Hindlimb muscle (tissue), 1 donor: ENCODE results near the gene TNFRSF19. TPM values are rescaled to one million over a fixed set of nuclear protein-coding genes. Genes with fewer than 3 reads are reported as not detected.

Experiments
- DNase-seq: peaks from one replicate; pipeline ENCODE4 v3.0.0-alpha.2; 2013
- polyA plus RNA-seq: library from polyadenylated mRNA; unstranded; fragments of 120-200 nt; gene quantifications from one replicate; pipeline ENCODE4 v1.2.1, GENCODE V29; 2013; ENCODE audit not compliant: insufficient read length

The TNFRSF19 gene
- polyA plus RNA-seq, 1 donor = 11.0 TPM

DNA sequence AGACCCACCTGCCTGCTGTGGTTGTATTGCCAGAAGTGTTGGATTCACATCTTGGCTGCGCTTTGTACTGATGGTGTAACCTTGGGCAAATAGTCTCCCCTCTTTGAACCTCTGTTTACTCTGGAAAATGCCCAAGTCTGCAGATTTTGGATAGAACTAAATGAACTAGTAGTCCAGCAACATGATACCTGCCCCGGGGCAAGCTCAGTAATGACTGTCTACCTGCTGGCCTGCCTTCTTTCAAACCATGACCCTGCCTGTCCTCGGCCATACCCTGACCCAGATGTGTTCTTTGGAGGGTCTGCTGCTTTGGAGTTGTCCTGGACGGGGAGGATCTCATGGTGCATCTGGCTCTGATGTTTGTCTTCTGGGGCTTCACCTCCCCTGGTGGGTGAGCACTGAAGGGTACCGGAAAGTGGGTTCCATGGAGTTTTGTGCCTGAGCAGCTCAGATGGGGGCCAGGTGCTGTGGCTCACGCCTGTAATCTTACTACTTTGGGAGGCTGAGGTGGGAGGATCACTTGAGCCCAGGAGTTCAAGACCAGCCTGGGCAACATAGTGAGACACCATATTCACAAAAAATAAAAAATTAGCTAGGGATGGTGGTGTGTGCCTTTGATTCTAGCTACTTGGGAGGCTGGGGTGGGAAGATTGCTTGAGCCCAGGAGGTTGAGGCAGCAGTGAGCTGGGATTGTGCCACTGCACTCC is 59.5 kb downstream of the TNFRSF19 start:
- DNase-seq = no peak

DNA sequence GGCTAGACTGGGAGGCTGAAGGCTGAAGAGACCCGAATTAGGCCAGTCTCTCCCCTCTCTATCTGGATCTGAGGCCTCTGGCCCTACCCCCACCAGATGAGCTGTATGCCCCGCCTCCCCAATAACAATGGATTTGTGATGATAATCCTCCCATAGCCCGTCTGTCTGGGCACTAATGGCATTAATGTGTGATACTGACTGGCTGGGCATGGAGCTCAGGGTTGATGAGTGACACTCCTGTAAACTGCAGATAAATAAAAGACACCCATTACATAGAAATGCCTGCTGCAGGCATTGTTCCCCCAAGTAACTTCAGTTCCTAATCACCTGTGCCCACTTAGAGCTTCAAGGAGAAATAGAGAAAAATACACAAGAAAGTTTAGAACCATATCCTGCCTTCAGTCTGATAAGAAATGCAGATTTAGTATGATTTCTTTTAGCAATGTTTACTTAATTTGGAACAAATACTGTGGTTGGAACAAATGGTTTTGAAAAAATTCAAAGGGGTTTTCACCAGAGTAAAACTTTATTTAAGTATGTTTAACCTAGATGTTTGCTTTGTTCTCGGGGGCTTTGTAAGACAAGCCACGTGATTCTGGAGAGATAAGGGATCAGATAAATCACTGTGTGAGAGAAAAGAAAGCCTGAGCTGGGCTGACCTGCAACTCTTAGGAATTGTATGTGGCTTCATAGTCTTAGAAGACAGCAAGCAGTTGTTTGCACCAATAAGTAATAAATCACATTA is 60.3 kb downstream of the TNFRSF19 start:
- DNase-seq = no peak

DNA sequence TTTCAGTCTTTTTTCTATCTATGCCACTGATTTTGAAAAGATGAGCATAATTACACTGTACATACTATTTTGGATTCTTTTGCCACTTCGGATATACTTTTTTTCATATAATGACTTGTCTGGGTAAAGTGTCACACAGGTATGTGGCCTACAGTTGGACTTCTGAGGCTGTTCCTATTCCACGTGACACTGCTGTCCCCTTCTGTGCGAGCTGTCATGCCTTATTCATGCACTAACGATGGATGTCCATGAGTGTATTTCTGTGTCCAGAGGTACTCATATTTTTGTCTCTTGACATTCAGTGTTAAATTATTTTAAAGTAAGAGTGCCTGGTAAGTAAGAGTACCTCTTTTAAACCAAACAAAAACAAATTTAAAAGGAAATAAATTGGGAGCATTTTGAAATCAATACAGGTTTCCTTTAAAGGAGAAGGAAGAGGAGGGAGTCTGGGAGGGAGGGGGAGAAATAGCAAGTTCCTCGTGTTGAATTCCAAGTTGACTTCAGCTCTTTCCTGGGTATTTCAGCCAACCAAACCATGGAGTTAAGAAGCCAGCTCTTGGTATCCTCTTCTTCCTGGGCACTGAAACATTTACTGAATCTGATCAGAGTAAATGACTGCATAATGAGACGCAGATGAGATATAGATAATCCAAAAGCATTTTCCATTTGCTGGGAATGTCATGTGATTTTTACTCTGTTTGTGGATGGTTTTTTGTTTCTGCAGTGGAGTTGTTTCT is 61.3 kb downstream of the TNFRSF19 start:
- DNase-seq = no peak

DNA sequence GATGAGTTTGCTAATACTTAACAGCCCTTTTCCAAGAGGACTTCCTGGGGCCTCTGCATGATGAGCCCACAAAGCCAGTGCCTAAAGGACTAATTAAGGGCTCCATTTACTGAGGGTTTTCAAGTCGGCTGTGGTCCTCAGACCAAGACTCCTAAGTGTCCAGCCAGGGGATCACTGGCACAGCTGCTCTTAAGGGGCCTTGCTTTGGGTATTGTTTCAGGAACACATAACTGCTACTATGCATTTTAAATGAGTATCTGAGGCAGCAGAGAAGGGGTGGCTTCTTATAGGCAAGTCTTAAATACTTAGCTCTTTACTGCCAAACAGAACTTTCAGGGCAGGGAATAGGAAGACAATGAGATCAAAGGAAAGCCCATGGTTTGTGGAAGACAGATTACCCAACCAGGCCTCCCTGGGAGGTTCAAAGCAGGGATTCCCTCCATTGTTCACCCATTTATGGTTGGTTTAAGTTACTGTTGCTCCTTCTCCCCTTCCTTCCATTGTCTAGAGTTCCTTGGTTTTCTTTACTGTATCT is 61.9 kb downstream of the TNFRSF19 start:
- DNase-seq = no peak

DNA sequence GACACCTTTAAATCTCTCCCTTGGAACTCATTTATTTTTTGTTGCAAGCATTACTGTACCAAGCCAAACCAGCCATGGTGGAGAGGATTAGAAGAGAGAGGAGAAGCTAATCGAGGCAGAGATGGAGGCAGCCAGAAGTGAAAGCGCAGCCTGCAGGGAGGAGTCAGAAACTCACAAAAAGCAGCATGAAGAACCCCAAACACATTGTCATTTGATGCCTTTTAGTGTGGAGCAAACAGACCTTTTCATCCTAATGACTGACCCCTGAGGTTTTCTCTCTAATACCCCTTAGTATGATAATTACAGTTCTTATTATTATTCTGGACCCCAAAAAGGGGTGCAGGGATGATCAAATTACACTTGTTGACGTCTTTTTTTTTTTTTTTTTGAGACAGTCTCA is 62.5 kb downstream of the TNFRSF19 start:
- no peak for DNase-seq

DNA sequence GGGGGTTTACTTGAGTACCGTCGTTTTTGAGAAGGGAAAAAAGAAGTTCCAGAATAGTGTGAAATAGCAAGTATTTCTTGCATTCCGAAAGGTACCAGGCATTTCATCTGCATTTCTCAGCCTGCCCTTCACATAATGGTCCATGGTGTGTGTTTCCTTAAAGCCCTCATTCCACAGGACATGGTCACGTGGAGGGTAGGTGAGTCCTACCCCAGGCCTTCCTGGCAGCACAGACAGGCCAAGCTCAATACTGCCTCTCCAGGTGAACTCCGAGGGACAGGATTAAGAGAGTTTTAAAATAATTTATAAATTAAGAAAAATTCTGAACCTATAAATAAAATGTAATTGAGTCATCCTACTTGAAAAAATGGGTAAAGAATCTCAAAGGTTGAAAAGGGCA is 64.7 kb downstream of the TNFRSF19 start:
- DNase-seq = no peak

DNA sequence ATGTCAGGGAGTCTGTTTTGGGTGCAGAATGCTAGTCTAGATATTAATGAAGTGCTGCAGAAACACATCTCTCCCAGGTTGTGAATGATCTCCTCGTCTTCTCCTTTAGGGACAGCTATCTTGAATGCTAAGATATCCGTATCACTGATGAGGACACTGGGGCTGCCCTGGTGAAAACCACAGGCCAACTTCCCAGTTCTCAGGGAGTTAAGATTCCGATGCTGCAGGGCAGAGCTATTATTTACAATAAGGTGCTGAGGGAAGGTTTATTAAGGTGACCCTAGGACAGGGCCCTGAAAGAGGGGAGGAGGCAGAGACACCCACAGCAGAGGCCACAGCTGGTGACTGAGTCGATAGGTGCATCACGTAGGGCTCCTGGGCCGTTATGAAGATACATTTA is 66.1 kb downstream of the TNFRSF19 start:
- no peak for DNase-seq

DNA sequence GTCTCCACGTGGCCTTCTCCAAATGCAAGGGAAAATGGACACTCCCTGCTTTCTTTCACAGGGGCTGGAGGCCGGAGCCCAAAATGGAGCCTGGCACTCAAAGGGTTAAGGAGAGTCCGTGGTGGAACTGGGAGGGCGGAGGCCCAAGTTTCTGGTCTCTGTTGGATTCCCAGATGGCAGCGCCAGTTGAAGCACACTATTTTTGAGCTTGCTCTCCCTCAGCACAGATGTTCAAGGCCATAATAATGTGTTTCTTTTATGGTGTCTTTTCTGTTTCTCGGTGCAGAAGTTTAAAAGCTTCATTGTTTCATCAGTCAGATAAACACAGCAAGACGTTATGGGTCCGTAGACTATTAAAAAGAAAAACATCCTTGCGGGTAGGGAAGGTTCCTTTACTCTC is 67.6 kb downstream of the TNFRSF19 start:
- peak; percentile 36 for DNase-seq

DNA sequence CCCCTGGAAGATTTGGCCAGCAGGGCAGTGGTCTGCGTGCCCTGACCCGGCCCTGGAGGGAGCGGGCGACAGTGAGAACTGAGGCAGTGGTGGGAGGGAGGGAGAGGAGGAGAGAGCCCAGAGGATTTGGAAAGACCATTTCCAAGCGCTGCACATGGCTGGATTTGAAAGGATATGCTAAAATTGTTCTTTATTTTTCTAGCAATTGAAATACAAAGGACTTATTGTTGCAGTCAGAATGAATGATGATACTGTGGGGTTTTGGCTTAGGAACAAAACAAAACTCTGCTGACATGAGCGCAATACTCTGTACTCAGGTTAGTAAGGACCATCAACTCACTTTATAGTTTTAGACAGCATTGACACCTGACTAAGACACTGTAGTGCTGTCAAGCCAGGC is 69.5 kb downstream of the TNFRSF19 start:
- DNase-seq = no peak

DNA sequence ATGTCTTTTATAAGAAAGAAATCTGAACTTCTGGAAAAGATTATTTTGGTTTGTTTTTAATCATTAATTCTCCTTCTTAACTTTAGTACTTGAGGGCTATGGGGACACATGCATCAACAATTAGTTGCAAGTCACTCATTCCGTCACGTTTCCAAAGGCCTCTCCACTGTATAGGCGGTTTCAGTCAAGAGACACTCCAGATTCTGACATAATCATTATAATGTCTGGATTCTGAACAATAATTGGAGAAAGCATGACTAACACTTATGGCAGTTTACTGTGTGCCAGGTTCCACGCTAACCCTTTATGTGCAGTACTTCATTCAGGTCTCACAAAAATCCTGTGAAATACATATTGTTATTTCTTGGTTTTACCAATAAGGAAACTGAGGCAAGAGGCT is 71.9 kb downstream of the TNFRSF19 start:
- DNase-seq = no peak

DNA sequence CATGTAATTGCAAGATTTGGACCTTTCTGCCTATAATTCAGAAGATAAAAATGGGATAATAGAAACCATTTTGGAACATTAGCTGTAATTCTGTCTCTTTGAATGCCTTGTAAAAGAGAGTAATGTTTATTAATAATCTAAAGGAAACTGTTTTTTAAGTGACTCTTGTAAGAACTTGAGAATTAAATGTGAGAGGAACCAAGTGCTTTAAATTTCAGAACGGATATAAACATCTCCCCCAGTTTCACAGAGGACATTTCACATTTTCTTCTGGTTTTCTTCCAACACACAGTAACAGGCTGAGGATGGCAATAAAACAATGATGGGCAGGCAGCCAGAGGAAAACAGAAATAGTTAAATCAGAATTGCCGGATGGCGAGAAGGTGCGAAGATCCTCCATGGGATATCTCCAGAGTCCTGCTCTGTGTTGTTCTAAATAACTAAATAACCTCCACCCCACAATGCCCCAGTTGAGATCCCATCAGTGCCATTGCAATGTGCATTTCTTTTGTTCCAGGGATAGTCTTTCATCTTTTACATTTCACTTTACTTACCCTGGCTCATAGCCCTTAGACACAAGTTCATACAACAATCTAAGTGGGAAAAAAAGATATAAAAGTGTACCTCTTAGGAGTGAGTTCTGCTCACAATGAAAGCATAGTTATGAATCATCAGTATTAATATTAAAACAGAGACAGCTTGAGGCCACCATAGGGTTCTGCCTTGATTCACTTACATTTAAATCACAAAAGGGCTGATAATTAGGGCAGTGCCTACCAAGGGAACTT is 73.3 kb downstream of the TNFRSF19 start:
- DNase-seq = no peak

DNA sequence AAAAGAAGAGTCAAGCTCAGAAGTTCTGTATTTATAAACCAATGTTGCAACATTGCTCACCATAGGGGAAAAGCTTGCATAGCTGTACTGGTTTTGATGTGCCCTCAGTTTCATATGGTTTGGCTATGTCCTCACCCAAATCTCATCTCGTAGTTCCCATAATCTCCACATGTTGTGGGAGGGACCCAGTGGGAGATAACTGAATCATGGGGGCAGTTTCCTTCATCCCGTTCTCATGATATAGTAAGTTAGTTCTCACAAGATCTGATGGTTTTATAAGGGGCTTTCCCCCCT is 73.9 kb downstream of the TNFRSF19 start:
- DNase-seq = no peak

DNA sequence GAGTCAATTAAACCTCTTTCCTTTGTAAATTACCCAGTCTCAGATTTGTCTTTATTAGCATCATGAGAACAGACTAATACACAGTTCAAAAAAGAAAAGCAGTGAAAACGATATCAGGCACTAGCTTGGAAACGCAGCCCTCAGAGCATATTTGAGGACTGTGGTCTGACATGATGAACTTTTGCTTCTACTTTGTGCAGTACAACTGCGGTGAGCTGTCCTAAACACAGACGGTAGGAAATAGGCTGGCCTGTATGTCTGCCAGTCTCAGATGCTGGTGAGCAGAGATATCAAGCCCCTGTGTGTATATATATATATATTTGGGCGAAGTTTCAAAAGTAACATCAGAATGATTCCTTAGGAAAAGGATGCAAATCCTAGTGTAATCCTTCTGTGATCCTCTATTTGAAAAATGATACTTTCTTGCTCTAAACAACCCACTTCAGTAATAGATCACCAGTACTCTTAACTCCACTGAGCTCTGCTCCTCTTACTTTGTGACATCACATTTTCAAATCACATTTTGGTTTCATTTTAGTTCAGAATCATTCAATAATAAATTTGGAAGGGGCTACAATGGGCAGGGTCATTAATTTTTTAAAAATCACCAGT is 74.4 kb downstream of the TNFRSF19 start:
- no peak for DNase-seq

DNA sequence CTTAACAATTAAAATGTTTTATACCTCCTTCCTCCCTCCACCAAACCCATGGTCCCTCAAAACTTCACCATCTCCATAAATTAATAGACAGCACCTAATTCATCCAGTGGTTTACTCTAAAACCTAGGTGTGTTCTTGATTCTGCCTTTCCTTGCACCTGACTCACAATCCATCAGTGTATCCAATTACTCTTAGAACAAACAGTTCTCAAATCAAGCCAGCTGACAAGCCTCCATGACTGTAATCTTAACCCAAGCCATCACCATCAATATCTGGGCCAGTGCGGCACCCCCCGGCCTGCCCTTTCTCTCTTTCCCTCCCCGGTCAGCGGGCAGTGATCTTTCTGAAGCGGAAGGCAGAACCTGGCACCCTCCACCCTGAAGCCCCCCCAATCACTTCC is 75.6 kb downstream of the TNFRSF19 start:
- no peak for DNase-seq

DNA sequence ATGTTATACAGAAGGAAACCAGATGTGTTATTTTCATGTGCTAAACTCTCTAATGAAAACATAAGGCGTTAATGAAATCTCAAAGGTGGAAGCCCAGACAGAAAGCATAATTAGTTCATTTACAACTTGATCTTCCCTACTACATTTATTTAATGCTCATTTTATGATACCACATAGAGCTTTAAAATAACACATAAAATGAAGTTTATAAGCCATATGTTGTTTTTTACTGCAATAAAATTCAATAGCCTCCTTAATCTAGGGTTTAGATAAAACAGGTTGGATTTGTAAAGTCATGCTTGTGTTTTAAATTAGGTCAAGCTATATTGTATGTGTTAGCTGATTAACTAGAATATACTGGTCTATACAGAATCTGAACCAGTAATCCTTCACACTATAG is 81.2 kb downstream of the TNFRSF19 start:
- DNase-seq = no peak

DNA sequence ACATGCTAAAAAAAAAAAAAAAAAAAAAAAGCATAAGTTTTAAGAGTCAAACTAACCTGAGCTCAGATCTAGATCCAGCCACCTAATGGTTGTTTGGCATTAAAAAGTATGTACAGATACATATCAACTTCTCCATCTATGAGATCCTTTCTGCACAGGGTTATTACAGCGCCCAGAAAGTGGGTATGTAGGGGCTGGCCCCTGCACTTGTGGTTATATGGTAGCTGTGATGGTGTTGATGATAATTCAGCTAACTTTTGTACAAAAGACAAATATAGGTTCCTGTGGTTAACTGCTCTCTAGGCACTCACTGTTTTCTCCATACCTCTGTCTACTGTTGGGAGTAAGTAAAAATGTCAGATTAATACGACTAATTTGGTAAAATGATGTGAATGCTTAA is 81.7 kb downstream of the TNFRSF19 start:
- DNase-seq = no peak

DNA sequence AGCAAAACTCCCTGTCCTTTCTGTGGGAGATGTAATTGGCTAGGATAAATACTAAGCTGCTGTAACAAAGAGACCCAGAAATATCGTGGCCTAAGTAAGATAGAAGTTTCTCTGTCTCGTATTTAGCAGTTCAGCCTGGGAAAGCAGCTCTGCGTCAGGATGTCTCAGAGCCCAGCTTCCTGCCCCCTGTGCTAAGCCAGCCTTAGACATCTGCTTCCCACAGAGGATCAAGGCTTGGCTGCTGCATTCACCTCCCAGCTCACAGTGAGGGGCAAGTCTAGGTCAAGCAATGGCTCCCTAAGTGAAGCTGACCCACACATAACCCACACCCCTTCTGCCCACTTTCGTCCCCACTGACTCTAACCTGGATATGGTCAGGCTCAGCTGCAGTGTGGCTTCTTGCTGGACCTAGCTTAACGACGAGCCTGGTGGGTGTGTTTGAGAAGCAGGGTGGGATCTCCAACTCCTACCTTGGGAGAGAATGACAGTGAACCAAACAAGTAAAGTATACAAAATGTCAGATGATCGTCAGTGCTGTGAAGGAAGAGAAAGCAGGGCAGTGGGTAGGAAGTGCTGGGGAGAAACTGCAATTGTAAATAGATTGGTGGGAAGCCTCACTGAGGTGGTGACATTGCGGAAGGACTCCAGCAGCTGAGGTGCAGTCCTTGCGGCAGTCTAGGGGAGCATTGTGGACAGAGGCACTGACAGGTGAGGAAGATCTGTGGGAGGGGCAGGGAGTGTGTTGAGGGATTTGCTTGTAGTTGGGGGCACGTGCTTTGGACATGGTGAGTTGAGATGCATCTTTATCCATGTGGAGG is 82.9 kb downstream of the TNFRSF19 start:
- DNase-seq = no peak

DNA sequence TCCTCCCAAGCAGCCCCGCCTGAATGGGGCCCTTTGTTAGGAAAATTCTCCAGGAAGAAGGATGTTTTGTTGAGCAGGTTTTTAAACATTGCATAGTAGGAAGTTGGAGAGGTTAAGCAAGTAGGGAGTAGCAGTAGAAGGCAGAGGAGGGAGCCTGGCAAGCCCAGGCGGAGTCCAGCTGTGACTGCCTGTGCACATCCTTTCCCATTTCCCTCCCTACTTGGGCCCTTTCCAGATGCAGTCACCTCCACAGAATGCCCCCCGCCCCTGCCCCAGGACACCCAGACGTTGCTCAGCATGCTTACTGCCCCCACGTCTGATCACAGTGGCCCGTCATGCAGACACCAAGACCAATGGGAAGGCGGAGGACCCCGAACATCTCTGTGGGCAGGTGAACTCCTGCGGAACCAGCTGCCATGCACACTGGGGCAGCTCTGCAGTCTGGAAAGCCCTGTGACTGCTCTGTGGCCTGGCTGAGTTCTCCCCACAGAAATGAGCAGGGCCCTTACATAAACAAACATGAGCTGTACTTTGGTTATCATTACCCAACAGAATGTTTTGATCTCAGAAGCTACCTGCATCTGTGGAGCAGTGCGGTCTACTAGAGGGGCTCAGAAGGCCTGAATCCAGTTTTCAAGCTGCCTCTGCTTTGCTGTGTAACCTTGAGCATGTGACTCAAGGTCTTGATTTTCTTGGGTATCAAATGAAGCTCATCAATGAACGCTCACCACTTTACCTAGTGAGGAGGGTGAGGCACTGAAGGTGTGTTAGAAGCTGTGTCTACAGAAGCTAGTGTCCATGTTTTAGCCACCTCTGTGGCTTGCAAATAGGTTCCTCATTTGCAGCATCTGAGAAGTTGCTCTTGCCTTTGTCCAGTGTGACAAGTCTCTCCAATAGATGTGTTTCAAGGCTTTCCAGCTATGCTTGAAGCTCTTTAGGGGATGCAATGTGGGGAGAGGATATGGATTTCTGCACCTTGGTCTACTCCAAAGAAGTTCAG is 84.2 kb downstream of the TNFRSF19 start:
- DNase-seq = no peak

DNA sequence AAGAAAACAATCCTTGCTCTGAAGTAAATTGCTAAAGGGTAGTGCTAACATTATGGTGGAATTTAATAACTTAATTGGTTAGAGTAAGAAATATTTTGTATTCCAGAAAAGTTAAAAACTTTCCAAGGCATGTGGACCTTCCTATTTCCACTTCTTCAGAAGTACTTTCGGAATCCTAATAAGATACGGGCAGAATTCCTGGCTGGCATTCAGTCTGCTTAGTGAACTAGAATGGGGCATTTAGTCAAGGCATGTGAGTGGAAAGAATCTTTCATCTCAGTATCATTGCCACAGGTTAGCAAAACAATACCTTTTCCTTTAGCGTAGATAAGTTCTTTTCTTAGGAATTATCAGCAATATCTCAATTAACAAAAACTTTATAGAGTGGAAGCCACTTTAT is 85.1 kb downstream of the TNFRSF19 start:
- no peak for DNase-seq
